ENCODE results near the gene CERT1.

The CERT1 gene

GRCh38 chr5:75550597-75550996, 39.2 kb upstream of the CERT1 start:
- no peak overlapping the region for H3K4me3 ChIP-seq (ENCODE audit: low read depth, low read length)
- no peak for TF ChIP-seq CTCF (IDR thresholded peaks at IDR 0.05; ENCODE audit: insufficient read depth, low read depth, low read length, missing control alignments)
- DNase-seq (ENCODE audit: low read depth) = no peak

GRCh38 chr5:75547812-75548211, 36.4 kb upstream of the CERT1 start:
- no peak for DNase-seq (ENCODE audit: low read depth)
- H3K4me3 ChIP-seq (ENCODE audit: low read depth, low read length) = no peak overlapping the region
- no peak for TF ChIP-seq CTCF (IDR thresholded peaks at IDR 0.05; ENCODE audit: insufficient read depth, low read depth, low read length, missing control alignments)

- TF ChIP-seq CTCF (IDR thresholded peaks at IDR 0.05; ENCODE audit: insufficient read depth, low read depth, low read length, missing control alignments) = no peak
- no peak overlapping the region for H3K4me3 ChIP-seq (ENCODE audit: low read depth, low read length)
- DNase-seq (ENCODE audit: low read depth) = no peak
Observed at GRCh38 chr5:75546830-75547229, 35.4 kb upstream of the CERT1 start.

- no peak for TF ChIP-seq CTCF (IDR thresholded peaks at IDR 0.05; ENCODE audit: insufficient read depth, low read depth, low read length, missing control alignments)
- DNase-seq (ENCODE audit: low read depth) = no peak
- H3K4me3 ChIP-seq (ENCODE audit: low read depth, low read length) = no peak overlapping the region
Observed at GRCh38 chr5:75545131-75545530, 33.7 kb upstream of the CERT1 start.

GRCh38 chr5:75538211-75538610, 26.8 kb upstream of the CERT1 start:
- TF ChIP-seq CTCF (IDR thresholded peaks at IDR 0.05; ENCODE audit: insufficient read depth, low read depth, low read length, missing control alignments) = no peak
- no peak for DNase-seq (ENCODE audit: low read depth)
- no peak overlapping the region for H3K4me3 ChIP-seq (ENCODE audit: low read depth, low read length)

GRCh38 chr5:75536694-75537360, 25.4 kb upstream of the CERT1 start:
- no peak for DNase-seq (ENCODE audit: low read depth)
- no peak overlapping the region for H3K4me3 ChIP-seq (ENCODE audit: low read depth, low read length)
- no peak for TF ChIP-seq CTCF (IDR thresholded peaks at IDR 0.05; ENCODE audit: insufficient read depth, low read depth, low read length, missing control alignments)

GRCh38 chr5:75536147-75536546, 24.7 kb upstream of the CERT1 start:
- no peak overlapping the region for H3K4me3 ChIP-seq (ENCODE audit: low read depth, low read length)
- DNase-seq (ENCODE audit: low read depth) = no peak
- TF ChIP-seq CTCF (IDR thresholded peaks at IDR 0.05; ENCODE audit: insufficient read depth, low read depth, low read length, missing control alignments) = no peak
